GM19438 (cell line): Measurements from ENCODE around the gene DGKH.
"Not testable (repeated sequence)": the region's sequence is repeated elsewhere in the genome, so short reads cannot be mapped to it uniquely, and the experiment has no call there.

Source experiments
- ATAC-seq: cut with Tn5 transposase; IDR thresholded peaks from one replicate; pipeline ENCODE4 v1.9.1; 2021; ENCODE audit warnings: low read depth; ENCODE audit not compliant: unreplicated experiment

DGKH gene

DNA sequence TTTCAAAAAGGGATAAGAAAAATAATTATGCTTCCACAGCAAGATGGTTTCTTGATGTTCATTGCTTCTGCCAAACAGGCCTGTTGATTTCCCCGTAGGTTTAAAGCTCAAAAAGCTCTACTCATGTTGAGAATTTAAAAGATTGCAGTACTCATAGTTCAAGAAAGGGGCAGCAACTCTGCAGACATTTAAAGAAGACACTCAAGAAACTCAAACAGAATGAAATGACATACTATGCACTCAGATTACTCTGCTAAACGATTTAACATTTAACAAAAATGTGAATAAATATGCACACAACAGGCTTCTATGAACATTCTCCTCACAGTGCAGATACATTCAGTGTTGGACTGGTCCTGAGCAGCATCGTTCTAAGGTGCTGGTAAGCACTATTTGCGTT is 22.7 kb downstream of the DGKH start:
- not testable (repeated sequence) for ATAC-seq

GRCh38 chr13:42071672-42072419 is 23.4 kb downstream of the DGKH start:
- no peak for ATAC-seq

- ATAC-seq, result no peak
Measured at GRCh38 chr13:42073683-42074082, 25.2 kb downstream of the DGKH start.

DNA sequence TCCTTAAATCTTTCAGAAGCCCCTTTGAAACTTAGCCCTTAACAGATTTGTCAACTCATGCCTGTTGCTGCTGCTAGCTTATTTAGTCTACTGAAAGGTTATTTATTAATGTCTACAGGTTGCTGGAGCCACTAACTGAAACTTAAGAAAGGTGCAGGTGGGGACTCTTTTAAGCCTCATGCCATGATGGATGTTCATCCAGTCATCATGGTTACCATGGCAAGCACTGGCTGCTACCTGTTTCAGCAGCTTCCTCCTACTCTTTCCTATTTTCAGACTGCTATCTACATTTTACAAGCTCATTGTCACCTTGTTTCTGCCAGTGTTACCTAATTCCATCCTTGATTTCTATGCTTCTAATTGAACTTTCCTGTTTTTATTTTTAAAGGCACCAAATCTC is 27.1 kb downstream of the DGKH start:
- ATAC-seq, result no peak

GRCh38 chr13:42076309-42076713 is 27.9 kb downstream of the DGKH start:
- no peak for ATAC-seq

DNA sequence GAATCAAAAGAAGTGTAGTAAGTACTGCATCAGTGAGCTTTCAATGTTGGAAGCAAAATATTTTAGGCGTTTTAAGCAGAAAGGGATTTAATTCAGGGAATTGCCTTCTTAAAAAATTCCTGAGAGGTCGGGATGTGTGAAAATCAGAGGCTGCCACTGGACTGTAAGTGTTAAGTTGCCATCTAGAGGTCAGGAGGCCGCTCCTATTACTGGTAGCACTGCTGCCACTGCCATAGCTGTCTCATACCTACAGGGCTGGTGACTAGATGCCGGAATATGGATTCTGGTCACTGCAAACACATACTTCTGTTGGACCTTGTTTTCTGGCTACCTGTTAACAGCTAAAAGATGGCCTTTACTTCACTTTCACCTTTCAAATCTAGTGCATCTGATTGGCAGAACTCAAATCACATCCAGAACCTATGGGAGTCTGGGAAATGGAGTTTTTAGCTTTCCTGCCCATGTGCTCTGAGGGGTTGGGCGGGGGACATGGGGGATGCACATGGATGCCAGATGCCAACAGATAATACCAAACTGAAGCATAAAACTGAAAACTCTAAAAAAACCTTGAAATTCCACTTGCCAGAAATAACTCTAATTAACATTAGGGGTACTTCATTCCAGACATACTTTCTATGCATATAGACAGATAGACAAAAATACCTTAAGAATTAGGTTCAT is 29.8 kb downstream of the DGKH start:
- ATAC-seq, result no peak

- no peak for ATAC-seq
Measured at GRCh38 chr13:42083138-42083770, 34.8 kb downstream of the DGKH start.

GRCh38 chr13:42084722-42085121 is 36.3 kb downstream of the DGKH start:
- no peak for ATAC-seq

DNA sequence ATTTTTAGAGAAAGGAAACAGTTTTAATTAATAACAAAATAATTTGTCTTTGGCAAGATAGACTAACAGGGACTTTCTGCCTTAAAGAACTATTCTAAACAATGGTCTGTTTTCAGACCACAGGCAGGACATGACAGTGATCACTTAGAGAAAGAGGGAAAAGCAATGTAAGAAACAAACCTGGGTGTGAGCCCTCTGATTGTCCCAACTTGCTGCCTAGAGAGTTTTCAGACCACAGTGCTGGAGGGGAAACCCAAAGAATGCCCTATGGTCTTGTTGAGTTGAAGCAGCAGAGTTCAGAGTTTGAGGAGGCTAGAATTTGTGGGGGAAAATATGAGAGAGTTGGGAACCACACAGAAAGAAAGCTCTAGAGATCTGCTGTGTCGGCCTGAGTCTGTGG is 38.1 kb downstream of the DGKH start:
- no peak for ATAC-seq

- no peak for ATAC-seq
Measured at GRCh38 chr13:42094516-42095040, 46.1 kb downstream of the DGKH start.

DNA sequence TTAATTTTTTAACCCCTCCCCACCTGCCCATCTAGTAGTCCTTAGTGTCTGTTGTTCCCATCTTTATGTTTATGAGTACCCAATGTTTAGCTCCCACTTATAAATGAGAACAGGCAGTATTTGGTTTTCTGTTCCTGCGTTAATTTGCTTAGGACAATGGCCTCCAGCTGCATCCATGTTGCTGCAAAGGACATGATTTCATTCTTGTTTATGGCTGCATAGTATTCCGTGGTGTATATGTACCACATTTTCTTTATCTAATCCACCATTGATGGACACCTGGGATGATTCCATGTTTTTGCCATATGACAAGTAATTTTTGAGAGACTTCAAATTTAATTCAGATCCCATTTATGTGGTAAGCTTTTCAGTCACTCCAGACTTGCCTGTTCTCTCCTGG is 47.8 kb downstream of the DGKH start:
- ATAC-seq, result not testable (repeated sequence)

GRCh38 chr13:42099962-42100675 is 51.7 kb downstream of the DGKH start:
- ATAC-seq, result no peak

DNA sequence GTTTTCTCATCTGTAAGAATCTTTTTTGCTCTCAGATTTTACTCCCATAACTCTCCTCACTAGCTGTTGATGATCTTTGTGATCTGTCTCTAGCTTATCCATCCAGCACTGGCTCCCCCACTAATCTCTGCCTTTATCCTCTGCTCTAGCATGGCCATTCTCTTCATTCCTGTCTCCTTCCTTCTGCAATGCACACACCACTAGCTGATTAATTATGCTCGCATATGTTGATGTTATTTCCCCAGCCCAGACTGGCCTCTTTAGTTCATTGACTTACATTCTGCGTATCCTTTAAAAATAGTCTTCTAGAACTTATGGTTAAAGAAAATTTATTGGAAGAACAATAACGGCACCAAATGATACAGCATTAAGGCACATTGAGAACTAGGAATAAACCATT is 52.5 kb downstream of the DGKH start:
- ATAC-seq, result no peak

DNA sequence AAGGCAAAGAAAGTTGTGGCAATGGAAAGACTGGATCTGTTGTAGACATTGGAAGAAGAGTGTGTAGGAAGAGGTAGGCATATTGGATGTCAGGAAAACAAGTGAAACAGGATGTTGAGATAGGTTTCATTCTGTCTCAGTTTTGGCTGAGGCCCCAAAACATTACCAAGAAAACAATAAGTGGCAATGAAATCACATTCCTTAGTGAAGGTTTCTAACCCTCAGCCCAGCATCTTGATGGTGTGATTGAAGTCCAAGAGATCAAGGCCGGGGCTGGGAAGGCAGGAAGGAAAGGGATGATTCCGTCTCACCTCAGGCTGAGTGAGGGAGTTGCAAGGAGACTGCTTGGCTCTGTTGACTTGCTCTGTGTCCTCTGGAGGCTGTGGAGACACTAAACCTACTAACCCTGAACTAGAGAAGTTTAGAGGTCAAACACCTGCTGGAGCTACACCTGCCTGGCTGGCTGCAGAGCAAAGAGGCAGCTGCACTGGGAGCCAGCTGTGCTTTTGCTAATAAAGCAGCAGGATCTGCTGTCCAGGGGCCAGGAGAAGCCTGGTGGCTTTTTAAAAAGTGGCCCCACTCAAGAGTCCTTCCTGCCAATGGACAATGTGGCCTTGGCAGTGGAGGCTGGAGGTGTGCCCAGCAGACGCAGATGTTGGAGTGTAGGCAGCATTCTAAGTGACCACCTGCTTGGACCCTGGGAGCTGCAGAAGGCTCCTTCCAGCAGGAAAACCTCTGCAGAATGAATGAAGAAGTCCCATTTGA is 53.6 kb downstream of the DGKH start:
- no peak for ATAC-seq

DNA sequence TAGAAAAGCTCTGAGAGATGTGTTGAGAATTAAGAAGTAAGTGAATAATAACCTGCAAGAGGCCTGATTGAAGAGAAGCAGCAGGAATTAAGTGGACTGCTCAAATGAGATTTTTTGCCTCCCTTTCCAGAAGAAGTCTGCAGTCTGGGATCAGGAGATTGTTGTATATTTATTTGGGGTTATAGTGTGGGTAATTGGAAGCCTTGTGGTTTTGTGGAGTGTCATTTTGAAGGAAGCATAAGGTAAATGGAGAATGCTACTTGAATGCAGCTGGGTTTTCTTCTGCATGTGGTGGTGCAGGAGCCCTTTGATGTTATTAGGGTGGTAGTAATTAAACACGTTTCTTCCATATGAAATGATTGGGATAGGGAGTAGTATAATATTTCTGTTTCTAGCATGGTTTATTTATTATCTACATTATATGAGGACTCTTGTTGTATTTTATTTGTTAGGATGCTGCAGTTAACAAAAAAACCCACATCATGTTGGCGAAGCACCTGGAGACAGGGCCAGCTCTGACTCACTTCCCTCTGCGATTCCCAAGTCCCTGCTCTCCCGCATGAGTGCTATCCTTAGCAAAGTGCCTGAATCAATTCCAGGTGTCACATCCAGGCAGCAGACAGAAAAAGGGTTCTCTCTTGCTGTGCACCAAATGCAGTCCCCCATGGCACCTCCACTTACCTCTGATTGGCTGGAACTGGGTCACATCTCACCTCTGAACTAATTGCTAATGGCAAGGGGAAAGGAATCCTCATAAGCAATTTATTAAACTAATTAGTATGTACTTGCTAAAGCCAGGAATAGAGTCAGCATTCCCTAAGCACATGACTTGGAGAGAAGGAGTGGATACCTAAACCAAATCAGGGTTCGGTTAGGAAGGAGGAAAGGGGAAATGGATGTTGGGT is 54.8 kb downstream of the DGKH start:
- ATAC-seq, result no peak

- no peak for ATAC-seq
Measured at GRCh38 chr13:42106998-42107397, 58.5 kb downstream of the DGKH start.

DNA sequence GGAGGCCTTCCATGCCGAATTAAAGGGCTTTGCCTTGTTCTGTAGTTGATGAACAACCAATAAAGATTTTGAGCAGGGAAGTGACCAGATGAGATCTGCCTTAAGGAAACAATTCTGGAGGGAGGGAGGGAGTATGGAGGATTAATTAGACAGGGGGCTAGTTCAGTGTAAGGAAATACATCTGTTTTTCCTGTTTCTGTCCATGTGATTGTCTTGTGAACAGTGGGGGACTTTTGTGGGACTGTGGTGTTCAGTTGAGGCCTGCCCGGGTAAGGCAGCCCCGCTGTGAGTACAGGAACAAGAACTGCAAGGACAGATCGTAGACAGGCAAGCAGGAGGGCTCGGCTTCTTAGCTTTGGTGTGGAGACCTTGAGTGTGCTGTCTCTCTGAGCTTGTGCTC is 59.0 kb downstream of the DGKH start:
- ATAC-seq, result no peak

DNA sequence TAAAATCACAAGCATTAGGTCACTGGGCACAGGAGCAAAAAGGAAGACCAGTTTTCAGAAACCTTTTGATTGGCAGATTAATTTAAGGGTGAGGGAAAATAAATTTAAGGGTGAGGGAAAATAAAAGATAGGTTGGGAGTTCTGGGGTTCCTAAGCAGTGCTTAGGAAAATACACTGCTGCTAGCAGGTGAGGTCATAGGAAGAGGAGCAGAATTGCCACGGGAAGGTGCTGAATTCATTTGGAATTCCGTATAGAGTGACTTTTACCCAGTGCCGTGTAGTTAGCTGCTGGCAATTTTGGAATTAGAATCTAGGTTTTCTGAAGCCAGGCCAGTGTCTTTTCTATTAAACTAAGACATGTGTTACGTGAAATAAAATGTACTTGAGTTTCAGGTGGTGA is 59.8 kb downstream of the DGKH start:
- no peak for ATAC-seq

DNA sequence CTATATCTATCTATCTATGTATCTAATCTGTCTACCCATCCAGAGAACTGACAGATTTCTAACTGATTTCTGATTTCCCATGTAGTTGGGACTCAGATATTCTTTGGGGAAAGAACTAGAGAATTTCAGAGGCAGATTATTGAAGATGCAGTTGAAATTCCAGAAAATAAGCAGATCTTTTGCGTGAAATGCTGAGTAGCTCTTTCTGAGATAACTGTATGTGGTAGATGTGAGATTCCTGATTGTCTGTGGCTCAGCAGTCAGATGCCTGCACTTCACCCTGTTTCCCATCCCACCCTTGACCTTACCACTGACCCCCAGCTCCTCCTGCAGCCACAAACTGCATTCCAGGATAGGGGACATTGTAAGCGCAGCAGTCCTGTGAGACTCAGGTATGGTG is 61.5 kb downstream of the DGKH start:
- no peak for ATAC-seq
